ENCODE data around the gene HRCT1. TPM values are rescaled to one million over a fixed set of nuclear protein-coding genes. Genes with fewer than 3 reads are reported as not detected.

HRCT1 gene
- total RNA-seq, 2 donors from 2014 or later: 43.1 to 65.0 TPM

- no peaks in the 10 kb centered on the region for H3K27me3 ChIP-seq
- H3K27ac ChIP-seq: no peak overlapping the region
- H3K9me3 ChIP-seq: no peaks in the 10 kb centered on the region
- no peak for TF ChIP-seq CTCF (IDR thresholded peaks at IDR 0.05)
- H3K4me3 ChIP-seq: no peak overlapping the region
- no peaks in the 10 kb centered on the region for H3K36me3 ChIP-seq
- no peak overlapping the region for H3K9ac ChIP-seq (ENCODE audit: low read depth in 2 of 2, low read length in 2 of 2)
- no peak for DNase-seq
- intact Hi-C loops (cut with DNase I): loop anchor here (2.0 kb wide), 1 partner anchor 66 kb away; no protein-coding TSS in a partner anchor
- no peaks in the 10 kb centered on the region for H3K4me1 ChIP-seq
Measured at GRCh38 chr9:35956651-35957050, 50.6 kb downstream of the HRCT1 start.

Other genes with a start within 250 kb of the HRCT1 start
- over 10,000 TPM; 17,917 to 26,785 TPM for gene RMRP, start 248.2 kb upstream of the HRCT1 start, total RNA-seq
- 10 to 100 TPM; 19.4 to 38.3 TPM for gene CCDC107, start 247.9 kb upstream of the HRCT1 start, total RNA-seq
- 10 to 100 TPM in 1 of 2 donors, 1 to 10 TPM in 1; 7.3 to 34.0 TPM for gene ARHGEF39, start 241.0 kb upstream of the HRCT1 start, total RNA-seq
- 1 to 10 TPM; 1.8 to 5.9 TPM for gene CA9, start 232.3 kb upstream of the HRCT1 start, total RNA-seq
- 100 to 1,000 TPM in 1 of 2 donors, 10 to 100 TPM in 1; 29.8 to 321 TPM for gene TPM2, start 216.3 kb upstream of the HRCT1 start, total RNA-seq
- gene TLN1, start 174.0 kb upstream of the HRCT1 start, total RNA-seq: 100 to 1,000 TPM; 177 to 196 TPM
- 10 to 100 TPM; 47.9 to 50.8 TPM for gene CREB3, start 173.5 kb upstream of the HRCT1 start, total RNA-seq
- 100 to 1,000 TPM; 127 to 157 TPM for gene GBA2, start 157.0 kb upstream of the HRCT1 start, total RNA-seq
- gene RGP1, start 156.9 kb upstream of the HRCT1 start, total RNA-seq: 10 to 100 TPM; 52.0 to 53.9 TPM
- 1 to 10 TPM in 1 of 2 donors, not detected in 1; 2.1 TPM for gene MSMP, start 151.9 kb upstream of the HRCT1 start, total RNA-seq
- gene NPR2, start 114.6 kb upstream of the HRCT1 start, total RNA-seq: 1 to 10 TPM; 7.0 to 9.7 TPM
- under 1 TPM; 0.58 to 0.82 TPM for gene SPAG8, start 93.9 kb upstream of the HRCT1 start, total RNA-seq
- 10 to 100 TPM; 49.5 to 64.5 TPM for gene HINT2, start 91.2 kb upstream of the HRCT1 start, total RNA-seq
- gene FAM221B, start 77.5 kb upstream of the HRCT1 start, total RNA-seq: under 1 TPM in 1 of 2 donors, not detected in 1; 0.05 TPM
- 10 to 100 TPM; 15.1 to 17.6 TPM for gene TMEM8B, start 77.0 kb upstream of the HRCT1 start, total RNA-seq
- gene OR13J1, start 35.8 kb upstream of the HRCT1 start, total RNA-seq: not detected
- 1 to 10 TPM; 1.1 to 2.6 TPM for gene SPAAR, start 3.3 kb downstream of the HRCT1 start, total RNA-seq
- not detected for gene OR2S2, start 52.0 kb downstream of the HRCT1 start, total RNA-seq
- 1 to 10 TPM; 1.6 to 4.5 TPM for gene RECK, start 130.7 kb downstream of the HRCT1 start, total RNA-seq
- gene GLIPR2, start 230.5 kb downstream of the HRCT1 start, total RNA-seq: 10 to 100 TPM; 33.1 to 44.9 TPM

Data from colonic mucosa (tissue), 4 donors.